Measurements from ENCODE around the gene RNU5B-1.
A peak's percentile ranks its signal among the peaks of the same experiment; 100 is the strongest.

Gene RNU5B-1

DNA sequence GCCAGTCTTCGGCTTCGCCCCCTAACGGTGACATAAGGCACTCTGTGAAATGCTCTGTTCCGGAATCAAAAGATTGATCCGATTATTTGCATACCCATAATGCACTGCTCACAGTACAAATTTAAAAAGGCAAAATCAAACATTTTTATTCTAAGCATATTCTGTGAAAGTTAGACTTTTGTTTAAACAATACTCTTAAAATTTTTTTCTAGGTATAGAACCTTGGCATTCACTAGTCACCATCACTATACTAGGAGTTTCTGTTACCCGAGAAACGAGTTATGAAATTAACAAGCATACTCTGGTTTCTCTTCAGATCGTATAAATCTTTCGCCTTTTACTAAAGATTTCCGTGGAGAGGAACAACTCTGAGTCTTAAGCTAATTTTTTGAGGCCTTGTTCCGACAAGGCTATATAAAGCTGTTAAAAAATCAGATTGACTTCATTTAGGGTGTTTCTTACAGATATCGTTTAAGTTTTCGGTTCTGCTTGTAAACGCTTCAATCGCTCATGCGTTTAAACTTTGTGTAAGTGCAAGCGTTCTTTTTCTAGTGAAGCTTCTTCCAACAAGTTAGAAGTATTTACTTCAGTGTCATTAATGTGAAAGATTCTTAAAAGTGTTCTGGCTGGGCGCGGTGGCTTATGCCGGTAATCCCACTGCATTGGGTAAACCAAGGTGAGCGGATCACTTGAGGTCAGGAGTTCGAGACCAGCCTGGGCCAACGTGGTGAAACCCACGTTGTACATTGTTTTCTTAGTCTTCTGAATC lies at the start of gene RNU5B-1:
TSS of gene RNU5B-1 (plus strand) at position 297 of the 769 bp plus-strand sequence.
- Histone ChIP-seq H3K4me3 (ENCODE audit: low read length) (peak within 1 kb of the TSS; percentile 66), H3K9me2 (replicated peaks; ENCODE audit: insufficient read depth, low read length) (no peaks in the 10 kb centered on the region), H3K9me3 (replicated peaks; ENCODE audit: insufficient read depth, low read length) (no peaks in the 10 kb centered on the region), H3K4me1 (ENCODE audit: low read length) (no peaks in the 10 kb centered on the region), H3K79me2 (ENCODE audit: low read length) (no peaks in the 10 kb centered on the region), H3K4me2 (ENCODE audit: low read depth, low read length) (peak within 1 kb of the TSS; percentile 93), H3K27ac (ENCODE audit: low read length) (peak within 1 kb of the TSS; percentile 65), H3K27me3 (replicated peaks; ENCODE audit: insufficient read depth, low read length) (no peaks in the 10 kb centered on the region), H3K36me3 (replicated peaks; ENCODE audit: insufficient read depth, low read length) (no peaks in the 10 kb centered on the region), H4K20me1 (ENCODE audit: insufficient read depth, low read length) (no peaks in the 10 kb centered on the region), H3K9ac (ENCODE audit: low read length) (peak within 1 kb of the TSS; percentile 72), H2AFZ (ENCODE audit: low read length) (peak within 1 kb of the TSS; percentile 83), H3F3A (ENCODE audit: insufficient read depth, low read length) (peaks cover 28% of the 10 kb centered on the region)
- TF ChIP-seq EZH2 (optimal IDR thresholded peaks at IDR 0.05; ENCODE audit: low read depth, low read length) (no peak), EZH2phosphoT487 (IDR thresholded peaks at IDR 0.05; ENCODE audit: low read length) (no peak)
- TF ChIP-seq, protein P1, sequence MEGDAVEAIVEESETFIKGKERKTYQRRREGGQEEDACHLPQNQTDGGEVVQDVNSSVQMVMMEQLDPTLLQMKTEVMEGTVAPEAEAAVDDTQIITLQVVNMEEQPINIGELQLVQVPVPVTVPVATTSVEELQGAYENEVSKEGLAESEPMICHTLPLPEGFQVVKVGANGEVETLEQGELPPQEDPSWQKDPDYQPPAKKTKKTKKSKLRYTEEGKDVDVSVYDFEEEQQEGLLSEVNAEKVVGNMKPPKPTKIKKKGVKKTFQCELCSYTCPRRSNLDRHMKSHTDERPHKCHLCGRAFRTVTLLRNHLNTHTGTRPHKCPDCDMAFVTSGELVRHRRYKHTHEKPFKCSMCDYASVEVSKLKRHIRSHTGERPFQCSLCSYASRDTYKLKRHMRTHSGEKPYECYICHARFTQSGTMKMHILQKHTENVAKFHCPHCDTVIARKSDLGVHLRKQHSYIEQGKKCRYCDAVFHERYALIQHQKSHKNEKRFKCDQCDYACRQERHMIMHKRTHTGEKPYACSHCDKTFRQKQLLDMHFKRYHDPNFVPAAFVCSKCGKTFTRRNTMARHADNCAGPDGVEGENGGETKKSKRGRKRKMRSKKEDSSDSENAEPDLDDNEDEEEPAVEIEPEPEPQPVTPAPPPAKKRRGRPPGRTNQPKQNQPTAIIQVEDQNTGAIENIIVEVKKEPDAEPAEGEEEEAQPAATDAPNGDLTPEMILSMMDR (IDR thresholded peaks at IDR 0.05; ENCODE audit: low read length): peak; percentile 94
- peak; percentile 98 for DNase-seq

DNA sequence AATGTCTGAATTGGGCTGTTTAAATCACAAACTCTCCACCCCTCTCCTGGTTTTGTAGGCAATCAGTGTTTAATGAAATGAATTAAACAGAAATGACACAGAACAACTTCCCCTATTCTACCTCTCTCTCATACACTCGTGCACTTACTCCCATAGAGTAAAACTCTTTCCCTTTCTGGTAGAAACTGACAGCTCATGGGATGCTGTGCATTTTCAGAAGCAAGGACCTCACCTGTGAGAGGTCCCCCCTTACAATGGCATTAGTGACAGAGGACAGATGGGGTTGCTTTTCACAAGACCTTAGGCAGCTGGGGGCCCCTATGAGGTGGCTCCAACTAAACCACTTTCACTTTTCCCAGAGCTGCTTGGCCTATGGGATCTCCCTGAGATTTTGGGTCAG lies 49.7 kb upstream of the RNU5B-1 start:
- no peak overlapping the region for H3K4me3 ChIP-seq (ENCODE audit: low read length)
- DNase-seq: no peak
- no peak overlapping the region for H3K9ac ChIP-seq (ENCODE audit: low read length)
- no peaks in the 10 kb centered on the region for H3F3A ChIP-seq (ENCODE audit: insufficient read depth, low read length)
- no peak overlapping the region for H3K4me2 ChIP-seq (ENCODE audit: low read depth, low read length)
- TF ChIP-seq EZH2 (optimal IDR thresholded peaks at IDR 0.05; ENCODE audit: low read depth, low read length): no peak
- TF ChIP-seq, protein P1 (IDR thresholded peaks at IDR 0.05; ENCODE audit: low read length): no peak
- no peak for TF ChIP-seq EZH2phosphoT487 (IDR thresholded peaks at IDR 0.05; ENCODE audit: low read length)
- no peaks in the 10 kb centered on the region for H3K9me2 ChIP-seq (replicated peaks; ENCODE audit: insufficient read depth, low read length)
- H3K4me1 ChIP-seq (ENCODE audit: low read length): no peaks in the 10 kb centered on the region
- H3K9me3 ChIP-seq (replicated peaks; ENCODE audit: insufficient read depth, low read length): no peaks in the 10 kb centered on the region
- no peaks in the 10 kb centered on the region for H3K36me3 ChIP-seq (replicated peaks; ENCODE audit: insufficient read depth, low read length)
- no peaks in the 10 kb centered on the region for H3K79me2 ChIP-seq (ENCODE audit: low read length)
- no peak overlapping the region for H2AFZ ChIP-seq (ENCODE audit: low read length)
- no peaks in the 10 kb centered on the region for H4K20me1 ChIP-seq (ENCODE audit: insufficient read depth, low read length)
- no peaks in the 10 kb centered on the region for H3K27me3 ChIP-seq (replicated peaks; ENCODE audit: insufficient read depth, low read length)
- no peak overlapping the region for H3K27ac ChIP-seq (ENCODE audit: low read length)

DNA sequence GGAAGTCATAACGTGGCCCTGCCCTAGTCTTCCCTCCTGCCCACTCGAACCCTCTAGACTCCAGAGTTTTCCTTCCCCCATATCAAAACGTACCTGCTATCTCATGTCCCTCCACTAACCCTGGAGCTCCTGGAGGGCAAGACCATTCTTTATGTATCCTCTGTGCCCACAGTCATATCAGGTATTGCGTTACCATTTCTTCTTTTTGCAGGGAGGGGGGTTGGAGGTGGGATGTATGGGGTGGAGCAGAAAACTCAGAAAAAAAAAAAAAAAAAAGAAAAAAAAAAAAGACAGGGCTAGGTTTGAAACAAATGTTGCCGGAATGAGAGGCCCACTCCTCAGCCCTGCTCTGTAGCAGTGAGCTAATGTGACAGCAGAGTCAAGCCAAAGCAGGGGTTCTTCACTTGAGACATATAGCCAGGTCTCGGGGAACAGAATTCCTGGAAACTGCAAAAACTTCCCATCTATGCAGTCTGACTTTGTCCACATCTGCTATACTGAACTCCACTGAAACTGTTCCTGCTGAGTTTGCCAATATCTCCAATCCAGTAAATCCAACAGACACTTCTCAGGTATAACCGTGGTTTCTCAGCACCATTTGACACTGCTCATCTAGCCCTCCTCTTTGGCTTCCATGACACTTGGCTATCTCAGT lies 48.9 kb upstream of the RNU5B-1 start:
- H3K27ac ChIP-seq (ENCODE audit: low read length): no peak overlapping the region
- DNase-seq: no peak
- H3K36me3 ChIP-seq (replicated peaks; ENCODE audit: insufficient read depth, low read length): no peaks in the 10 kb centered on the region
- no peak overlapping the region for H2AFZ ChIP-seq (ENCODE audit: low read length)
- no peaks in the 10 kb centered on the region for H3K9me2 ChIP-seq (replicated peaks; ENCODE audit: insufficient read depth, low read length)
- no peaks in the 10 kb centered on the region for H3F3A ChIP-seq (ENCODE audit: insufficient read depth, low read length)
- no peak overlapping the region for H3K4me2 ChIP-seq (ENCODE audit: low read depth, low read length)
- H3K27me3 ChIP-seq (replicated peaks; ENCODE audit: insufficient read depth, low read length): no peaks in the 10 kb centered on the region
- H3K9me3 ChIP-seq (replicated peaks; ENCODE audit: insufficient read depth, low read length): no peaks in the 10 kb centered on the region
- no peak overlapping the region for H3K4me3 ChIP-seq (ENCODE audit: low read length)
- no peaks in the 10 kb centered on the region for H3K4me1 ChIP-seq (ENCODE audit: low read length)
- no peaks in the 10 kb centered on the region for H4K20me1 ChIP-seq (ENCODE audit: insufficient read depth, low read length)
- H3K79me2 ChIP-seq (ENCODE audit: low read length): no peaks in the 10 kb centered on the region
- TF ChIP-seq EZH2 (optimal IDR thresholded peaks at IDR 0.05; ENCODE audit: low read depth, low read length) (no peak), EZH2phosphoT487 (IDR thresholded peaks at IDR 0.05; ENCODE audit: low read length) (no peak)
- TF ChIP-seq, protein P1 (IDR thresholded peaks at IDR 0.05; ENCODE audit: low read length): no peak
- no peak overlapping the region for H3K9ac ChIP-seq (ENCODE audit: low read length)

Measured in MM.1S (cell line).